Fibroblast of skin of scalp (primary cell): ENCODE measurements around the gene ATF7IP2.
"Not testable (repeated sequence)": the region's sequence is repeated elsewhere in the genome, so short reads cannot be mapped to it uniquely, and the experiment has no call there.

Experiments used
- DNase-seq: peaks from one replicate; pipeline ENCODE4 v3.0.0-alpha.2; 2013

ATF7IP2 gene

GRCh38 chr16:10373556-10373955 lies 12.3 kb upstream of the ATF7IP2 start:
- DNase-seq, result no peak

- DNase-seq, result no peak
These were observed 9.6 kb upstream of the ATF7IP2 start for GRCh38 chr16:10376229-10376628.

- no peak for DNase-seq
These were observed 2.2 kb upstream of the ATF7IP2 start for GRCh38 chr16:10383626-10384025.

- no peak for DNase-seq
These were observed 748 bp downstream of the ATF7IP2 start for GRCh38 chr16:10386517-10387100.

- no peak for DNase-seq
These were observed 1.3 kb downstream of the ATF7IP2 start for GRCh38 chr16:10387188-10387617.

GRCh38 chr16:10388988-10389387 lies 3.1 kb downstream of the ATF7IP2 start:
- DNase-seq, result no peak

- no peak for DNase-seq
These were observed 4.5 kb downstream of the ATF7IP2 start for GRCh38 chr16:10390330-10390729.

- no peak for DNase-seq
These were observed 5.0 kb downstream of the ATF7IP2 start for GRCh38 chr16:10390867-10391266.

- DNase-seq, result no peak
These were observed 5.5 kb downstream of the ATF7IP2 start for GRCh38 chr16:10391339-10391738.

- DNase-seq, result no peak
These were observed 17.1 kb downstream of the ATF7IP2 start for GRCh38 chr16:10402975-10403374.

GRCh38 chr16:10405386-10405939 lies 19.6 kb downstream of the ATF7IP2 start:
- no peak for DNase-seq

GRCh38 chr16:10408824-10409381 lies 23.0 kb downstream of the ATF7IP2 start:
- no peak for DNase-seq

GRCh38 chr16:10409713-10410112 lies 23.9 kb downstream of the ATF7IP2 start:
- not testable (repeated sequence) for DNase-seq

- DNase-seq, result no peak
These were observed 24.6 kb downstream of the ATF7IP2 start for GRCh38 chr16:10410469-10410868.

- DNase-seq, result no peak
These were observed 27.2 kb downstream of the ATF7IP2 start for GRCh38 chr16:10412935-10413601.

GRCh38 chr16:10418204-10418603 lies 32.3 kb downstream of the ATF7IP2 start:
- not testable (repeated sequence) for DNase-seq

- no peak for DNase-seq
These were observed 33.8 kb downstream of the ATF7IP2 start for GRCh38 chr16:10419701-10420100.

- no peak for DNase-seq
These were observed 35.7 kb downstream of the ATF7IP2 start for GRCh38 chr16:10421596-10421995.

- DNase-seq, result no peak
These were observed 42.7 kb downstream of the ATF7IP2 start for GRCh38 chr16:10428433-10429168.

- DNase-seq, result not testable (repeated sequence)
These were observed 43.6 kb downstream of the ATF7IP2 start for GRCh38 chr16:10429299-10429969.

GRCh38 chr16:10441726-10442125 lies 55.9 kb downstream of the ATF7IP2 start:
- DNase-seq, result no peak

- no peak for DNase-seq
These were observed 61.4 kb downstream of the ATF7IP2 start for GRCh38 chr16:10447289-10447688.
